Type B pancreatic cell (in vitro differentiated cells): ENCODE data around the gene BBC3. TPM values are rescaled to one million over a fixed set of nuclear protein-coding genes. Genes with fewer than 3 reads are reported as not detected.

ENCODE experiments used
- DNase-seq: peaks from one replicate; pipeline ENCODE4 v3.0.0; 2021; ENCODE audit warnings: mixed read lengths; ENCODE audit not compliant: unreplicated experiment; ENCODE audit errors: extremely low spot score
- H3K27ac Mint-ChIP-seq: 2 replicates; pipeline ENCODE4 v1.8.0; 2021; ENCODE audit warnings: mild to moderate bottlenecking, mixed read lengths
- H3K27me3 Mint-ChIP-seq: 2 replicates; pipeline ENCODE4 v1.8.0; 2021; ENCODE audit warnings: mixed read lengths
- H3K36me3 Mint-ChIP-seq: 2 replicates; pipeline ENCODE4 v1.8.0; 2021; ENCODE audit warnings: mixed read lengths
- H3K4me1 Mint-ChIP-seq: one replicate; pipeline ENCODE4 v1.8.0; 2021; ENCODE audit warnings: mixed read lengths; ENCODE audit not compliant: unreplicated experiment
- H3K4me3 Mint-ChIP-seq: 2 replicates; pipeline ENCODE4 v1.8.0; 2021; ENCODE audit warnings: mild to moderate bottlenecking, mixed read lengths
- H3K9me3 Mint-ChIP-seq: 2 replicates; pipeline ENCODE4 v1.8.0; 2021; ENCODE audit warnings: mixed read lengths
- CTCF ChIP-seq: fragments of 200-600 bp; sonication (generic); conservative IDR thresholded peaks from 2 replicates; pipeline ENCODE4 v1.5.0; 2021; ENCODE audit warnings: antibody characterized with exemption, mild to moderate bottlenecking
- total RNA-seq: library from RNA; stranded (reverse); gene quantifications from 2 replicates; pipeline ENCODE4 v1.2.1, GENCODE V29; 2021; ENCODE audit warnings: low replicate concordance

Gene BBC3
- total RNA-seq, 1 donor from 2014 or later = 14.8 TPM

GRCh38 chr19:47239610-47240296 is 8.8 kb upstream of the BBC3 start:
- Mint-ChIP-seq H3K27me3 (peaks cover 22% of the 10 kb centered on the region), H3K36me3 (no peaks in the 10 kb centered on the region), H3K4me1 (peaks cover 4% of the 10 kb centered on the region), H3K4me3 (peak overlapping the region; percentile 58), H3K27ac (peak overlapping the region; percentile 9), H3K9me3 (no peaks in the 10 kb centered on the region)
- DNase-seq = no peak
- no peak for TF ChIP-seq CTCF

GRCh38 chr19:47239152-47239551 is 8.2 kb upstream of the BBC3 start:
- Mint-ChIP-seq H3K4me1 (peaks cover 4% of the 10 kb centered on the region), H3K9me3 (no peaks in the 10 kb centered on the region), H3K27ac (peak overlapping the region; percentile 36), H3K27me3 (peaks cover 22% of the 10 kb centered on the region), H3K4me3 (peak overlapping the region; percentile 79), H3K36me3 (no peaks in the 10 kb centered on the region)
- no peak for DNase-seq
- TF ChIP-seq CTCF = no peak

GRCh38 chr19:47236072-47236675 is 5.2 kb upstream of the BBC3 start:
- Mint-ChIP-seq H3K4me1 (peaks cover 20% of the 10 kb centered on the region), H3K9me3 (no peaks in the 10 kb centered on the region), H3K27me3 (peaks cover 19% of the 10 kb centered on the region), H3K4me3 (no peak overlapping the region), H3K36me3 (no peaks in the 10 kb centered on the region), H3K27ac (no peak overlapping the region)
- TF ChIP-seq CTCF = no peak
- DNase-seq = no peak

GRCh38 chr19:47232422-47233211 is 1.6 kb upstream of the BBC3 start:
- Mint-ChIP-seq H3K4me1 (peaks cover 16% of the 10 kb centered on the region), H3K27ac (peak overlapping the region; percentile 92), H3K4me3 (peak overlapping the region; percentile 84), H3K36me3 (no peaks in the 10 kb centered on the region), H3K9me3 (no peaks in the 10 kb centered on the region), H3K27me3 (peaks cover 3% of the 10 kb centered on the region)
- no peak for TF ChIP-seq CTCF
- no peak for DNase-seq

GRCh38 chr19:47231215-47232054 is 436 bp upstream of the BBC3 start:
- Mint-ChIP-seq H3K27me3 (peaks cover 3% of the 10 kb centered on the region), H3K36me3 (no peaks in the 10 kb centered on the region), H3K4me3 (peak overlapping the region; percentile 84), H3K9me3 (no peaks in the 10 kb centered on the region), H3K4me1 (peaks cover 16% of the 10 kb centered on the region), H3K27ac (peak overlapping the region; percentile 92)
- TF ChIP-seq CTCF = no peak
- DNase-seq = peak; percentile 91
